Measurements from ENCODE around the gene CLRN2.

DNA sequence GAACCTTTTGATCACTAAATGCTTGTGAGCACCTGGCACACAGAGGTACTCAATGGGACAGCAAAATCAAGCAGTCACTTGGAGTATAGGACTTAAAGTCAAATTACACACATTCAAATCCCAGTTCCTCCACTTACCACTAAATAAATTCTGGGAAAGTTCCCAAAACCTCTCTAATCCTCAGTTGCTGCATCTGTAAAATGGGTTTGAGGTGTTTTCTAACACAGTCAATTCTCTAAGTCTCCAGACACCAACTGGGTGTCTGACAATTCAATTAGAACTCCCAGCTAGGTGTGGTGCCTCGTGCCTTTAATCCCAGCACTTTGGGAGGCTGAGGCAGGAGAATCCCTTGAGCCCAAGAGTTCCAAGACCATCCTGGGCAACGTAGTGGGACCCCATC is 22.1 kb upstream of the CLRN2 start:
- TF ChIP-seq CTCF (conservative IDR thresholded peaks at IDR 0.05; ENCODE audit: low read length): no peak
- no peak for TF ChIP-seq EZH2phosphoT487 (IDR thresholded peaks at IDR 0.05; ENCODE audit: borderline replicate concordance)
